Osteocyte (in vitro differentiated cells): ENCODE data around the gene GLOD5. TPM values are rescaled to one million over a fixed set of nuclear protein-coding genes. Genes with fewer than 3 reads are reported as not detected.
A peak's percentile ranks its signal among the peaks of the same experiment; 100 is the strongest.

ENCODE experiments used
- DNase-seq: peaks from one replicate; pipeline ENCODE4 v3.0.0; 2021; ENCODE audit warnings: mixed read lengths; ENCODE audit not compliant: unreplicated experiment; ENCODE audit errors: extremely low spot score
- H3K27ac Mint-ChIP-seq: one replicate; pipeline ENCODE4 v1.8.0; 2021; ENCODE audit warnings: mild to moderate bottlenecking, mixed read lengths; ENCODE audit not compliant: unreplicated experiment
- H3K27me3 Mint-ChIP-seq: one replicate; pipeline ENCODE4 v1.8.0; 2021; ENCODE audit warnings: mixed read lengths; ENCODE audit not compliant: unreplicated experiment
- H3K36me3 Mint-ChIP-seq: one replicate; pipeline ENCODE4 v1.8.0; 2021; ENCODE audit warnings: mixed read lengths; ENCODE audit not compliant: unreplicated experiment
- H3K4me1 Mint-ChIP-seq: one replicate; pipeline ENCODE4 v1.8.0; 2021; ENCODE audit warnings: mixed read lengths; ENCODE audit not compliant: unreplicated experiment
- H3K4me3 Mint-ChIP-seq: one replicate; pipeline ENCODE4 v1.8.0; 2021; ENCODE audit warnings: mild to moderate bottlenecking, moderate library complexity, mixed read lengths; ENCODE audit not compliant: unreplicated experiment
- H3K9me3 Mint-ChIP-seq: one replicate; pipeline ENCODE4 v1.8.0; 2021; ENCODE audit warnings: mixed read lengths; ENCODE audit not compliant: unreplicated experiment
- total RNA-seq: library from RNA; stranded (reverse); gene quantifications from 2 replicates; pipeline ENCODE4 v1.2.1, GENCODE V29; 2021
- TF ChIP-seq, protein P1 (sequence below): fragments of 200-600 bp; sonication (generic); IDR thresholded peaks from 2 replicates; pipeline ENCODE4 v1.5.0; 2021; ENCODE audit warnings: antibody characterized with exemption, mild to moderate bottlenecking, moderate library complexity

The GLOD5 gene
- total RNA-seq, 1 donor from 2014 or later = not detected

DNA sequence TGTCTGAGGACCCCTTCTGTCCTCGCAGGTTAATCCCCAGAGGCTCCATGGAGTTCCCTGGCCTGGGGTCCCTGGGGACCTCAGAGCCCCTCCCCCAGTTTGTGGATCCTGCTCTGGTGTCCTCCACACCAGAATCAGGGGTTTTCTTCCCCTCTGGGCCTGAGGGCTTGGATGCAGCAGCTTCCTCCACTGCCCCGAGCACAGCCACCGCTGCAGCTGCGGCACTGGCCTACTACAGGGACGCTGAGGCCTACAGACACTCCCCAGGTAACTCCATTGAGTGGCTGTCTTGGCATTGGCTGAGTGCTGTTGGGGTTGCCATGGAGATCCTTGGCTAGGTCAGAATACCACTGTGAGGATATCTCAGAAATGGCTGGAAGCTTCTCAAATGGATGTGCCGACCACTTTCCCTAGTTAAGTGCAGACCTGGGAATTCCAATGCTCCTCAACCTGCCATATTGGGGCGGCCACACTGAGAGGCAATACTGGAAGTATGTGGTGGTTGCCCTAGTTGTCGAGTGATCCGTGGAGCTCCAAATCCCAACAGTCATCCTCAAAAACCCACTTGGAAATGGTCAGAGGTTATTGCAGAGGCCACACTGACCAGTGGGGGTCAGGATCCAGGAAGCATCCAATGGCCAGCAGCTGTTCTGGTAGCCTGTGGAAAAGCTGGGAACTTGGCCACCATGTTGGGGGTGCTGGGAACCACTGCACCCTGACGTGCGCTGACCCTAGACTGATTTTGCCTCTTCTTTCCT lies 29.7 kb downstream of the GLOD5 start:
- Mint-ChIP-seq H3K9me3 (no peaks in the 10 kb centered on the region), H3K27me3 (peaks cover 13% of the 10 kb centered on the region), H3K4me3 (no peak overlapping the region), H3K4me1 (peaks cover 8% of the 10 kb centered on the region), H3K36me3 (no peaks in the 10 kb centered on the region), H3K27ac (no peak overlapping the region)
- TF ChIP-seq, protein P1, sequence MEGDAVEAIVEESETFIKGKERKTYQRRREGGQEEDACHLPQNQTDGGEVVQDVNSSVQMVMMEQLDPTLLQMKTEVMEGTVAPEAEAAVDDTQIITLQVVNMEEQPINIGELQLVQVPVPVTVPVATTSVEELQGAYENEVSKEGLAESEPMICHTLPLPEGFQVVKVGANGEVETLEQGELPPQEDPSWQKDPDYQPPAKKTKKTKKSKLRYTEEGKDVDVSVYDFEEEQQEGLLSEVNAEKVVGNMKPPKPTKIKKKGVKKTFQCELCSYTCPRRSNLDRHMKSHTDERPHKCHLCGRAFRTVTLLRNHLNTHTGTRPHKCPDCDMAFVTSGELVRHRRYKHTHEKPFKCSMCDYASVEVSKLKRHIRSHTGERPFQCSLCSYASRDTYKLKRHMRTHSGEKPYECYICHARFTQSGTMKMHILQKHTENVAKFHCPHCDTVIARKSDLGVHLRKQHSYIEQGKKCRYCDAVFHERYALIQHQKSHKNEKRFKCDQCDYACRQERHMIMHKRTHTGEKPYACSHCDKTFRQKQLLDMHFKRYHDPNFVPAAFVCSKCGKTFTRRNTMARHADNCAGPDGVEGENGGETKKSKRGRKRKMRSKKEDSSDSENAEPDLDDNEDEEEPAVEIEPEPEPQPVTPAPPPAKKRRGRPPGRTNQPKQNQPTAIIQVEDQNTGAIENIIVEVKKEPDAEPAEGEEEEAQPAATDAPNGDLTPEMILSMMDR = no peak
- no peak for DNase-seq

DNA sequence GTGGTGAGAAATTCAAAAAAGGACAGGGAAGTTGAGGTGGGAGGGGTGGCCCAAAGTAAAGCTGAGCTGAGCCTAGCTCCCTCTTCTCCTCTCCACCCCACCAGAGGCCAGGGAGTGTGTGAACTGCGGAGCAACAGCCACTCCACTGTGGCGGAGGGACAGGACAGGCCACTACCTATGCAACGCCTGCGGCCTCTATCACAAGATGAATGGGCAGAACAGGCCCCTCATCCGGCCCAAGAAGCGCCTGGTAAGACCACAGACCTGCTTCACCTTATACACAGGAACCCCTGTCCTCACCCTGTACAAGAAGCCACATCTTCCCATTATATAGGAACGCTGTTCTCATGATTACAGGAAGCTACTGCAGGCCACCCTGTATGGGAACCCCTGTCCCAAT lies 30.7 kb downstream of the GLOD5 start:
- H3K4me1 Mint-ChIP-seq = peaks cover 8% of the 10 kb centered on the region
- DNase-seq = no peak
- H3K36me3 Mint-ChIP-seq = no peaks in the 10 kb centered on the region
- H3K9me3 Mint-ChIP-seq = no peaks in the 10 kb centered on the region
- H3K27me3 Mint-ChIP-seq = peaks cover 7% of the 10 kb centered on the region
- TF ChIP-seq, protein P1 = no peak
- H3K4me3 Mint-ChIP-seq = no peak overlapping the region
- no peak overlapping the region for H3K27ac Mint-ChIP-seq

DNA sequence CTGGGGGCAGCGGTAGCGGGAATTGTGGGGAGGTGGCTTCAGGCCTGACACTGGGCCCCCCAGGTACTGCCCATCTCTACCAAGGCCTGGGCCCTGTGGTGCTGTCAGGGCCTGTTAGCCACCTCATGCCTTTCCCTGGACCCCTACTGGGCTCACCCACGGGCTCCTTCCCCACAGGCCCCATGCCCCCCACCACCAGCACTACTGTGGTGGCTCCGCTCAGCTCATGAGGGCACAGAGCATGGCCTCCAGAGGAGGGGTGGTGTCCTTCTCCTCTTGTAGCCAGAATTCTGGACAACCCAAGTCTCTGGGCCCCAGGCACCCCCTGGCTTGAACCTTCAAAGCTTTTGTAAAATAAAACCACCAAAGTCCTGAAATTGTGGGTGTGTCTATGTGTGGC lies 32.4 kb downstream of the GLOD5 start:
- TF ChIP-seq, protein P1 = no peak
- Mint-ChIP-seq H3K4me1 (peaks cover 8% of the 10 kb centered on the region), H3K9me3 (no peaks in the 10 kb centered on the region), H3K27ac (no peak overlapping the region), H3K4me3 (no peak overlapping the region), H3K27me3 (no peaks in the 10 kb centered on the region), H3K36me3 (no peaks in the 10 kb centered on the region)
- DNase-seq = no peak

DNA sequence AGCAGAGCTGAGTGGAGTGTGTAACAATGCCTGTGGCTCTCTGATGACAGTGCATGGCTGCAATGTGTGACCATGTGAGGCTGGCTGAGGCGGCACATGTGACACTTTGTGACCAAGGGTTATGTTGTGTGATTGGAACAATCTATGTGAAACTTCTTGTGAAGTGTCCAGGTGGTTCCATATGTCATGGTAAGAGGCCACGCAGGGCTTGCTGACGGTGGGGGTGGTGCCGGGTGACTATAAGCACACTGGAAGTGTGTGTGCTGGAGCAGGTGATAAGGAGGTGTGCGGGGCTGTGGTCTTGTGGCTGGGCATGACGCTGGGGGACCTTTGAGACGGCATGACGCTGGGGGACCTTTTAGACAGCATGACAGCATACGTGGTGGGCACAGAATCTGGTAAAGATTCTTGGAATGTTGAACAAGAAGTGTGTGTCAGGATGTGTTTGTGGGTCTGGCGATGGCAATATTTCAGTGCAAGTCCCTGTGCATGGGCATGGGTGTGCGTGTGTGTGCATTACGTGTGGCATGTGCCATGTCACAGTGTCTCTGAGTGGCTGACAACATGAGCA lies 32.9 kb downstream of the GLOD5 start:
- no peaks in the 10 kb centered on the region for H3K27me3 Mint-ChIP-seq
- no peak overlapping the region for H3K4me3 Mint-ChIP-seq
- no peak overlapping the region for H3K27ac Mint-ChIP-seq
- H3K36me3 Mint-ChIP-seq = no peaks in the 10 kb centered on the region
- no peaks in the 10 kb centered on the region for H3K9me3 Mint-ChIP-seq
- DNase-seq = no peak
- peaks cover 8% of the 10 kb centered on the region for H3K4me1 Mint-ChIP-seq
- TF ChIP-seq, protein P1 = no peak

DNA sequence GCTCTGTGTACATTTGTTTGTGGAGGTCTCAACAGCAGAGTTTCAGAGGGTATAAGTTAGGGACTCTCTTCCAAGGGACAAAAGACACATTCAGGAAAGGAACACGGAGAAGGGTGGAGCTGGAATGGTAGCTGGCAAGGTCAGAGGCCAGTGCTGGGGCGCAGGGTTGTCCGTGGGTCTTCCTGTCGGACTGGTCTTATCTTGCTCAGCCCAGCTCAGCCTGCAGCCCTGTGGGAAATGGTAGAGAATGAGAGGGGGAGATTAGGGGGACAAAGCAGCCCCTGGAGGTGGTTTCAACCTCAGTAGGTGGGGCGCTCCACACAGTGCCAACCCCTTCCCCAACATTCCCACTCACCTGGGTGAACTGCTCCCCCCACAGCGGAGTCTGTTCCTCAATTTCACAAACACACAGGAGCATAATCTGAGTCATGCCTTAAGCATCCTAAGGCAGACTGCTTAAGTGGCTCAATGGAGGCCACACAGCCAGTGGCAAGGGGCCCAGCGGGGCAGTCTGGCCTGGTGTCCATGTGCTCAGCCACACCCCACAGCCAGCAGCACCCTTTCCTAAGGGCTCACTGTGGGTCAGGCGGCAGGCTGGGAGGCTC lies 33.5 kb downstream of the GLOD5 start:
- Mint-ChIP-seq H3K27ac (peak overlapping the region; percentile 44), H3K4me1 (peaks cover 8% of the 10 kb centered on the region), H3K36me3 (no peaks in the 10 kb centered on the region), H3K4me3 (no peak overlapping the region), H3K27me3 (no peaks in the 10 kb centered on the region), H3K9me3 (no peaks in the 10 kb centered on the region)
- TF ChIP-seq, protein P1 = no peak
- DNase-seq = no peak
